SK-N-SH (cell line): ENCODE measurements around the gene ST6GALNAC3. TPM values are rescaled to one million over a fixed set of nuclear protein-coding genes. Genes with fewer than 3 reads are reported as not detected.
A peak's percentile ranks its signal among the peaks of the same experiment; 100 is the strongest.

Experiments
- CTCF ChIA-PET: fragments of 300-600, 350-600 bp; formaldehyde crosslinking; extraction: SDS; loops from one replicate; lab custom pipeline; 2021; lab: Yijun Ruan, JAX
- POLR2A ChIA-PET: fragments of 350-600 bp; sonication (Branson Sonifier 250); formaldehyde crosslinking; extraction: SDS; loops from one replicate; lab custom pipeline; 2020; ENCODE audit warnings: antibody characterized with exemption, inconsistent platforms; lab: Yijun Ruan, JAX
- DNase-seq: peaks from one replicate; pipeline ENCODE4 v3.0.0; 2012
- H2AFZ ChIP-seq: fragments of 200-600 bp; sonication (generic); 2 replicates; pipeline ENCODE4 v1.8.1; 2016; ENCODE audit warnings: antibody characterized with exemption, mild to moderate bottlenecking, low read depth
- H3F3A ChIP-seq: fragments of 200-600 bp; sonication (generic); replicated peaks from 2 replicates; pipeline ENCODE3; 2016; ENCODE audit warnings: antibody characterized with exemption, mild to moderate bottlenecking; ENCODE audit not compliant: insufficient read depth
- H3K27ac ChIP-seq, 2 experiments: fragments of 200-500 bp in 1 of 2; fragments of 200-600 bp in 1 of 2; sonication (Bioruptor generic) in 1 of 2; sonication (generic), shearing (Covaris generic) in 1 of 2; 2 replicates each; pipeline versions ENCODE4 v1.5.1 to v1.6.1; 2014 to 2016; ENCODE audit warnings: low read depth in 2 of 2, inconsistent platforms in 1 of 2, low read length in 1 of 2, mild to moderate bottlenecking in 1 of 2, mixed read lengths in 1 of 2
- H3K27me3 ChIP-seq: fragments of 200-600 bp; sonication (generic), shearing (Covaris generic); 2 replicates; pipeline ENCODE4 v1.6.1; 2016; ENCODE audit warnings: mixed run types; ENCODE audit not compliant: insufficient read depth
- H3K36me3 ChIP-seq, 2 experiments: fragments of 200-500 bp in 1 of 2; fragments of 200-600 bp in 1 of 2; sonication (Bioruptor generic) in 1 of 2; sonication (generic) in 1 of 2; replicated peaks in 1 of 2; 2 replicates each; pipeline versions ENCODE3 to v1.5.1; 2014 to 2016; ENCODE audit warnings: low read length in 1 of 2, mild to moderate bottlenecking in 1 of 2; ENCODE audit not compliant: insufficient read depth in 2 of 2, control insufficient read depth in 1 of 2
- H3K4me1 ChIP-seq, 2 experiments: fragments of 200-500 bp in 1 of 2; fragments of 200-600 bp in 1 of 2; sonication (Bioruptor generic) in 1 of 2; sonication (generic), shearing (Covaris generic) in 1 of 2; 2 replicates each; pipeline versions ENCODE4 v1.5.1 to v1.6.1; 2014 to 2016; ENCODE audit warnings: low read depth in 1 of 2, low read length in 1 of 2, mixed run types in 1 of 2; ENCODE audit not compliant: insufficient read depth in 2 of 2, control insufficient read depth in 1 of 2
- H3K4me2 ChIP-seq: fragments of 200-600 bp; sonication (generic), shearing (Covaris generic); 2 replicates; pipeline ENCODE4 v1.6.1; 2017; ENCODE audit warnings: mixed run types
- H3K4me3 ChIP-seq, 2 experiments: fragments of 200-500 bp in 1 of 2; fragments of 200-600 bp in 1 of 2; sonication (Bioruptor generic) in 1 of 2; sonication (generic), shearing (Covaris generic) in 1 of 2; 2 replicates each; pipeline versions ENCODE4 v1.5.1 to v1.8.1; 2014 to 2016; ENCODE audit warnings: low read depth in 2 of 2, inconsistent platforms in 1 of 2, low read length in 1 of 2, mild to moderate bottlenecking in 1 of 2, mixed read lengths in 1 of 2, moderate library complexity in 1 of 2
- H3K79me2 ChIP-seq: fragments of 200-600 bp; sonication (generic); 2 replicates; pipeline ENCODE4 v1.8.1; 2017; ENCODE audit warnings: mild to moderate bottlenecking; ENCODE audit not compliant: insufficient read depth
- H3K9ac ChIP-seq: fragments of 200-600 bp; sonication (generic); 2 replicates; pipeline ENCODE4 v1.6.1; 2017; ENCODE audit warnings: mixed run types
- H3K9me2 ChIP-seq: fragments of 200-600 bp; sonication (generic); 2 replicates; pipeline ENCODE4 v1.6.1; 2017; ENCODE audit warnings: mixed run types
- H3K9me3 ChIP-seq: fragments of 200-600 bp; sonication (generic); 2 replicates; pipeline ENCODE4 v1.6.1; 2017; ENCODE audit warnings: mixed run types, mild to moderate bottlenecking, moderate library complexity
- H4K20me1 ChIP-seq: fragments of 200-600 bp; sonication (generic); 2 replicates; pipeline ENCODE4 v1.6.1; 2017; ENCODE audit warnings: mild to moderate bottlenecking, mixed run types; ENCODE audit not compliant: insufficient read depth
- ELF1 ChIP-seq: IDR thresholded peaks from 2 replicates; pipeline ENCODE4 v1.4.0; 2012
- FOSL2 ChIP-seq: IDR thresholded peaks from 2 replicates; pipeline ENCODE4 v1.4.0; 2012; ENCODE audit warnings: low read depth, mild to moderate bottlenecking, moderate library complexity, borderline replicate concordance
- FOXM1 ChIP-seq: IDR thresholded peaks from 2 replicates; pipeline ENCODE4 v1.4.0; 2012; ENCODE audit warnings: low read depth, mild to moderate bottlenecking
- JUND ChIP-seq: IDR thresholded peaks from 2 replicates; pipeline ENCODE4 v1.4.0; 2012
- MEF2A ChIP-seq: IDR thresholded peaks from 2 replicates; pipeline ENCODE4 v1.4.0; 2012; ENCODE audit warnings: low read depth, borderline replicate concordance
- MXI1 ChIP-seq: IDR thresholded peaks from 2 replicates; pipeline ENCODE4 v1.6.1; 2012; ENCODE audit warnings: mild to moderate bottlenecking, low read depth, low read length, improper control_type of control experiment
- NFIC ChIP-seq: IDR thresholded peaks from 2 replicates; pipeline ENCODE4 v1.4.0; 2012; ENCODE audit warnings: borderline replicate concordance
- NRF1 ChIP-seq: IDR thresholded peaks from 2 replicates; pipeline ENCODE4 v1.6.1; 2012; ENCODE audit warnings: low read depth, mild to moderate bottlenecking, low read length
- POLR2AphosphoS5 ChIP-seq: IDR thresholded peaks from 2 replicates; pipeline ENCODE4 v1.6.1; 2012; ENCODE audit warnings: low read depth, low read length
- RAD21 ChIP-seq: IDR thresholded peaks from 2 replicates; pipeline ENCODE4 v1.6.1; 2012; ENCODE audit warnings: mild to moderate bottlenecking, low read length
- RCOR1 ChIP-seq: fragments of 150-350 bp; IDR thresholded peaks from 2 replicates; pipeline ENCODE4 v1.6.1; 2017; ENCODE audit warnings: antibody characterized with exemption, low read length
- RXRA ChIP-seq: IDR thresholded peaks from 2 replicates; pipeline ENCODE4 v1.4.0; 2012; ENCODE audit warnings: low read depth, mild to moderate bottlenecking, borderline replicate concordance
- SIN3A ChIP-seq: IDR thresholded peaks from 2 replicates; pipeline ENCODE4 v1.6.1; 2012; ENCODE audit warnings: low read depth, mild to moderate bottlenecking, low read length, moderate library complexity, borderline replicate concordance
- TAF1 ChIP-seq: IDR thresholded peaks from 2 replicates; pipeline ENCODE4 v1.6.1; 2012; ENCODE audit warnings: low read depth, mild to moderate bottlenecking, low read length, moderate library complexity, borderline replicate concordance
- TCF12 ChIP-seq: IDR thresholded peaks from 2 replicates; pipeline ENCODE4 v1.4.0; 2012
- YY1 ChIP-seq: IDR thresholded peaks from 2 replicates; pipeline ENCODE4 v1.4.0; 2012; ENCODE audit warnings: low read depth, mild to moderate bottlenecking
- WGBS: methylation state at CpG from one replicate; pipeline ENCODE4 v1.1.6; 2017; ENCODE audit warnings: low lambda C conversion rate; 5-methylcytosine and 5-hydroxymethylcytosine counted together
- polyA plus RNA-seq, 3 experiments: library from polyadenylated mRNA; depleted of rRNA; stranded (reverse); fragments of >200 nt; gene quantifications; 2 replicates each; pipeline ENCODE4 v1.2.3, GENCODE V29; 2012
- TF ChIP-seq, protein P1 (sequence below): fragments of 150-350 bp; IDR thresholded peaks from 2 replicates; pipeline ENCODE4 v1.6.1; 2017; ENCODE audit warnings: antibody characterized with exemption, low read length, low read depth, borderline replicate concordance
- TF ChIP-seq, protein P2 (sequence below): IDR thresholded peaks from 2 replicates; pipeline ENCODE4; 2012
- TF ChIP-seq, protein P3 (sequence below): IDR thresholded peaks from 2 replicates; pipeline ENCODE4 v1.4.0; 2012; ENCODE audit warnings: low read depth, borderline replicate concordance
- TF ChIP-seq, protein P4 (sequence below): fragments of 150-350 bp; IDR thresholded peaks from 2 replicates; pipeline ENCODE4 v1.6.1; 2016; ENCODE audit warnings: mild to moderate bottlenecking, low read depth, low read length

Gene ST6GALNAC3
- polyA plus RNA-seq, 1 of the 3 experiments (the other 2 are of a cell fraction) = 8.1 TPM

DNA sequence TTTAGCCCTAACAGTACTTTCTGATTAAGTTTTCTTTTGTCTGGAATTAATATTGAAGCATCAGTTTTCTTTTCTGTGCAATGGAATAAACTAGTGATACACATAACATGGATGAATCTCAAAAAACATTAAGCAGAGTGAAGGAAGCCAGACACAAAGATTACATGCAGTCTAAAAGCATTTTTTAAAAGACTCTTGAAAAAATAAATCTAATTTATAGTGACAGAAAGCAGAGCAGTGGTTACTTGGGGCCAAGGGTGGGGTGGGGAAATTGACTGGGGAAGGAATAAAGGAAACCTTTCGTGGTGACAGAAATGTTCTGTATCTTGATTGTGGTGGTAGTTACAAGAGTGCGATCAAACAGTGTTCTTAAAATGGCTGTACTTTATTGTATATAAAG lies 20.2 kb upstream of the ST6GALNAC3 start (continued):
- TF ChIP-seq, protein P1, sequence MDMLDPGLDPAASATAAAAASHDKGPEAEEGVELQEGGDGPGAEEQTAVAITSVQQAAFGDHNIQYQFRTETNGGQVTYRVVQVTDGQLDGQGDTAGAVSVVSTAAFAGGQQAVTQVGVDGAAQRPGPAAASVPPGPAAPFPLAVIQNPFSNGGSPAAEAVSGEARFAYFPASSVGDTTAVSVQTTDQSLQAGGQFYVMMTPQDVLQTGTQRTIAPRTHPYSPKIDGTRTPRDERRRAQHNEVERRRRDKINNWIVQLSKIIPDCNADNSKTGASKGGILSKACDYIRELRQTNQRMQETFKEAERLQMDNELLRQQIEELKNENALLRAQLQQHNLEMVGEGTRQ = no peak
- no peak for TF ChIP-seq SIN3A

DNA sequence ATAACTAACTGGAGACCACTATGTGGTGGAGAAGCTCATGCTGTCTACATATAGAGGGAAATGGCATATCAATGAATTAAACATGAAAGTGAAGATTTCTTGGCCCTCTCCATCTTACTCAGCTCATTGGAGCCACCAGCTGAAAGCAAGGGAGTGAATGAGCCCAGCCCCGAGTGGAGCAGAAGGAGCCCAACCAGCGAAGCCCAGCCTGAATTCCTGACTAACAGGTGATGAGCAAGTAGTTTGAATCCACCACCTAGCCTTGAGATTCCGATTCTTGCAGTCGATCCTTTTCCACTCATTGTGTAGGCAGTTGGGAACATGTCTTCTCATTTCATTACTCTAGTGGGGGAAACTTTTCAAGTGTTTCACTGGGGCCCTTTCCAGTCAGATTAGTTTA lies 18.6 kb upstream of the ST6GALNAC3 start:
- Histone ChIP-seq H4K20me1 (no peaks in the 10 kb centered on the region), H3K4me3 (no peak overlapping the region), H3K27me3 (no peaks in the 10 kb centered on the region), H3K9me3 (no peaks in the 10 kb centered on the region), H3K9me2 (no peaks in the 10 kb centered on the region; the same call in 1 of the 2 replicates), H3K36me3 (no peaks in the 10 kb centered on the region), H3K27ac (no peak overlapping the region; a peak in 1 of 4 replicates), H3K9ac (no peak overlapping the region), H3K4me2 (no peak overlapping the region), H2AFZ (no peak overlapping the region), H3K79me2 (no peaks in the 10 kb centered on the region), H3F3A (no peaks in the 10 kb centered on the region), H3K4me1 (peaks cover 0 to 39% of the 10 kb centered on the region in 2 experiments; a peak in 2 of 4 replicates)
- DNase-seq = no peak
- no peak for TF ChIP-seq ELF1
- 89% methylated on average over 3 of the region's 4 CpGs for WGBS
- POLR2A ChIA-PET = no interaction called here
- CTCF ChIA-PET = no interaction called here

DNA sequence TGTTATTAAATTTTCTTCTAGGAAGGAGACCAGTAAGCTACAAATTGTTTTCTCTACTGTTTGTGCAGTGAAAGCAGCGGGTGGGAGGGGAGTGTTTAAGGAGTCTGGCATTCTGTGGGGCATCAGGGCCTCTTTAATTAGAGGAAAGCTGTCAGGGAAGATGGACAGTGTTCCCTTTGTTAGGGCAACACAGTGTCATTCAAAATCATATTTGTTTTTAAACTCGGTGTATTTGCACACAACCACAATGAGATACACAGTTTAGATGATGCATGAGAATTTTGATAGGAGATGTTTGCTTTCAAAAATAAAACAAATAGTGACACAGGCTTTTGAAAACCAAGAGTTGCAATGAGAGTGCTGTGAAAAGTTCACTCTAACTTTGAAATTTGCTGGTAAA lies 15.1 kb upstream of the ST6GALNAC3 start:
- Histone ChIP-seq H3K4me1 (peaks cover 0 to 16% of the 10 kb centered on the region in 2 experiments; a peak in 2 of 4 replicates), H3K9ac (no peak overlapping the region), H3K4me2 (no peak overlapping the region), H2AFZ (no peak overlapping the region), H3K79me2 (no peaks in the 10 kb centered on the region), H3K36me3 (no peaks in the 10 kb centered on the region), H3K9me2 (no peaks in the 10 kb centered on the region; the same call in 1 of the 2 replicates), H3K4me3 (no peak overlapping the region), H3K9me3 (no peaks in the 10 kb centered on the region), H3K27ac (peak overlapping the region in 1 of 2 experiments; percentile 16; a peak in 1 of 4 replicates), H4K20me1 (no peaks in the 10 kb centered on the region), H3K27me3 (no peaks in the 10 kb centered on the region), H3F3A (no peaks in the 10 kb centered on the region)
- TF ChIP-seq MEF2A = no peak
- TF ChIP-seq ELF1 = no peak
- no peak for TF ChIP-seq TAF1
- TF ChIP-seq, protein P2, sequence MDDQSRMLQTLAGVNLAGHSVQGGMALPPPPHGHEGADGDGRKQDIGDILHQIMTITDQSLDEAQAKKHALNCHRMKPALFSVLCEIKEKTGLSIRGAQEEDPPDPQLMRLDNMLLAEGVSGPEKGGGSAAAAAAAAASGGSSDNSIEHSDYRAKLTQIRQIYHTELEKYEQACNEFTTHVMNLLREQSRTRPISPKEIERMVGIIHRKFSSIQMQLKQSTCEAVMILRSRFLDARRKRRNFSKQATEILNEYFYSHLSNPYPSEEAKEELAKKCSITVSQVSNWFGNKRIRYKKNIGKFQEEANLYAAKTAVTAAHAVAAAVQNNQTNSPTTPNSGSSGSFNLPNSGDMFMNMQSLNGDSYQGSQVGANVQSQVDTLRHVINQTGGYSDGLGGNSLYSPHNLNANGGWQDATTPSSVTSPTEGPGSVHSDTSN = no peak
- TF ChIP-seq TCF12 = no peak
- no peak for TF ChIP-seq RAD21
- TF ChIP-seq POLR2AphosphoS5 = no peak
- TF ChIP-seq, protein P3, sequence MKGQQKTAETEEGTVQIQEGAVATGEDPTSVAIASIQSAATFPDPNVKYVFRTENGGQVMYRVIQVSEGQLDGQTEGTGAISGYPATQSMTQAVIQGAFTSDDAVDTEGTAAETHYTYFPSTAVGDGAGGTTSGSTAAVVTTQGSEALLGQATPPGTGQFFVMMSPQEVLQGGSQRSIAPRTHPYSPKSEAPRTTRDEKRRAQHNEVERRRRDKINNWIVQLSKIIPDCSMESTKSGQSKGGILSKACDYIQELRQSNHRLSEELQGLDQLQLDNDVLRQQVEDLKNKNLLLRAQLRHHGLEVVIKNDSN = no peak
- TF ChIP-seq, protein P1 = no peak
- no peak for TF ChIP-seq FOXM1
- TF ChIP-seq YY1 = no peak
- no peak for TF ChIP-seq NFIC
- TF ChIP-seq RXRA = no peak
- no peak for TF ChIP-seq JUND
- no peak for TF ChIP-seq RCOR1
- TF ChIP-seq, protein P4, sequence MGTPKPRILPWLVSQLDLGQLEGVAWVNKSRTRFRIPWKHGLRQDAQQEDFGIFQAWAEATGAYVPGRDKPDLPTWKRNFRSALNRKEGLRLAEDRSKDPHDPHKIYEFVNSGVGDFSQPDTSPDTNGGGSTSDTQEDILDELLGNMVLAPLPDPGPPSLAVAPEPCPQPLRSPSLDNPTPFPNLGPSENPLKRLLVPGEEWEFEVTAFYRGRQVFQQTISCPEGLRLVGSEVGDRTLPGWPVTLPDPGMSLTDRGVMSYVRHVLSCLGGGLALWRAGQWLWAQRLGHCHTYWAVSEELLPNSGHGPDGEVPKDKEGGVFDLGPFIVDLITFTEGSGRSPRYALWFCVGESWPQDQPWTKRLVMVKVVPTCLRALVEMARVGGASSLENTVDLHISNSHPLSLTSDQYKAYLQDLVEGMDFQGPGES = no peak
- TF ChIP-seq NRF1 = no peak
- no peak for TF ChIP-seq FOSL2
- no peak for TF ChIP-seq MXI1
- 56% methylated on average over 2 of the region's 2 CpGs for WGBS
- CTCF ChIA-PET = no interaction called here
- POLR2A ChIA-PET = no interaction called here
- DNase-seq = no peak
